Panc1 (cell line): ENCODE measurements around the gene GCN1. TPM values are rescaled to one million over a fixed set of nuclear protein-coding genes. Genes with fewer than 3 reads are reported as not detected.

Experiments used
- ATAC-seq: fragments of 200-7000 bp; cut with Tn5 transposase; 2 replicates; pipeline ENCODE4 v1.9.1; 2020; ENCODE audit warnings: mild to moderate bottlenecking, moderate library complexity
- BruUV-seq: library from RNA; stranded (reverse); fragments of 400-500 nt; replicated peaks from 2 replicates; lab custom pipeline; 2021; lab: Mats Ljungman, UMichigan
- CTCF ChIA-PET: fragments of 300-600 bp; sonication (Branson Sonifier 250); formaldehyde crosslinking; loops from one replicate; lab custom pipeline; 2022; ENCODE audit warnings: antibody characterized with exemption; lab: Charles Lee
- POLR2A ChIA-PET: fragments of 300-600 bp; sonication (Branson Sonifier 250); formaldehyde crosslinking; loops from one replicate; lab custom pipeline; 2022; ENCODE audit warnings: antibody characterized with exemption; lab: Charles Lee
- DNase-seq: peaks from one replicate; pipeline ENCODE4 v3.0.0-alpha.2; 2010; ENCODE audit warnings: low read depth, low spot score
- H3K27ac ChIP-seq: 2 replicates; pipeline ENCODE4 v1.5.1; 2011; ENCODE audit warnings: mild to moderate bottlenecking, low read length, inconsistent platforms
- H3K27me3 ChIP-seq: fragments of 200-500 bp; sonication (Bioruptor generic); 2 replicates; pipeline ENCODE4 v1.6.0; 2014; ENCODE audit warnings: low read length, inconsistent platforms; ENCODE audit not compliant: control insufficient read depth, insufficient read depth
- H3K36me3 ChIP-seq: fragments of 200-500 bp; sonication (Bioruptor generic); 2 replicates; pipeline ENCODE4 v1.5.1; 2014; ENCODE audit warnings: inconsistent platforms, mild to moderate bottlenecking, low read length, moderate library complexity; ENCODE audit not compliant: control insufficient read depth, insufficient read depth
- H3K4me1 ChIP-seq: 2 replicates; pipeline ENCODE4 v1.5.1; 2011; ENCODE audit warnings: inconsistent platforms, mild to moderate bottlenecking, low read length, moderate library complexity; ENCODE audit not compliant: control insufficient read depth, insufficient read depth
- H3K4me3 ChIP-seq, 2 experiments: 2 replicates each; pipeline ENCODE4 v1.5.1; 2011 to 2012; ENCODE audit warnings: low read depth in 2 of 2, low read length in 2 of 2, mild to moderate bottlenecking in 2 of 2, inconsistent platforms in 1 of 2, moderate library complexity in 1 of 2
- H3K9me3 ChIP-seq: fragments of 200-500 bp; sonication (Bioruptor generic); 2 replicates; pipeline ENCODE4 v1.5.1; 2014; ENCODE audit warnings: low read depth, mild to moderate bottlenecking, inconsistent platforms, low read length, moderate library complexity; ENCODE audit not compliant: control insufficient read depth, insufficient read depth
- POLR2AphosphoS5 ChIP-seq: IDR thresholded peaks from 2 replicates; pipeline ENCODE4 v1.6.1; 2012; ENCODE audit warnings: mild to moderate bottlenecking, low read depth, low read length, moderate library complexity
- SIN3A ChIP-seq: IDR thresholded peaks from 2 replicates; pipeline ENCODE4 v1.6.1; 2012; ENCODE audit warnings: low read depth, mild to moderate bottlenecking, low read length, moderate library complexity, borderline replicate concordance; ENCODE audit not compliant: insufficient read depth
- TCF7L2 ChIP-seq: IDR thresholded peaks from 2 replicates; pipeline ENCODE4 v1.6.1; 2011; ENCODE audit warnings: mild to moderate bottlenecking, low read depth, low read length, inconsistent platforms
- in situ Hi-C: cut with HindIII; loops from 2 replicates; pipeline ENCODE4 v1.10.0; 2016; ENCODE audit warnings: low sequenced_read_pairs, low pct_unique_long_range_greater_than_20kb
- intact Hi-C: fragments of 100-400 bp; cut with micrococcal nuclease; formaldehyde crosslinking; loops from one replicate; pipeline ENCODE4 v1.10.0; 2022; ENCODE audit not compliant: unreplicated experiment
- total RNA-seq: library from RNA; stranded (reverse); gene quantifications from one replicate; pipeline ENCODE4 v1.2.1, GENCODE V29; 2021; ENCODE audit not compliant: unreplicated experiment
- TF ChIP-seq, protein P1 (sequence below): fragments of 450-650 bp; IDR thresholded peaks from 2 replicates; pipeline ENCODE4 v1.5.1; 2017; ENCODE audit warnings: mild to moderate bottlenecking
- TF ChIP-seq, protein P2 (sequence below), 2 experiments: IDR thresholded peaks; 2 replicates each; pipeline ENCODE4 v1.6.1; 2011 to 2012; ENCODE audit warnings: low read depth in 2 of 2, control low read depth in 1 of 2, low read length in 1 of 2, mild to moderate bottlenecking in 1 of 2, moderate library complexity in 1 of 2; ENCODE audit not compliant: insufficient read depth in 1 of 2

The GCN1 gene
- total RNA-seq, 1 experiment from 2014 or later: 175 TPM

- no peak for TF ChIP-seq TCF7L2
- no peak; the same call in 1 of the 2 replicates for TF ChIP-seq POLR2AphosphoS5
- TF ChIP-seq SIN3A: no peak
- TF ChIP-seq, protein P1, sequence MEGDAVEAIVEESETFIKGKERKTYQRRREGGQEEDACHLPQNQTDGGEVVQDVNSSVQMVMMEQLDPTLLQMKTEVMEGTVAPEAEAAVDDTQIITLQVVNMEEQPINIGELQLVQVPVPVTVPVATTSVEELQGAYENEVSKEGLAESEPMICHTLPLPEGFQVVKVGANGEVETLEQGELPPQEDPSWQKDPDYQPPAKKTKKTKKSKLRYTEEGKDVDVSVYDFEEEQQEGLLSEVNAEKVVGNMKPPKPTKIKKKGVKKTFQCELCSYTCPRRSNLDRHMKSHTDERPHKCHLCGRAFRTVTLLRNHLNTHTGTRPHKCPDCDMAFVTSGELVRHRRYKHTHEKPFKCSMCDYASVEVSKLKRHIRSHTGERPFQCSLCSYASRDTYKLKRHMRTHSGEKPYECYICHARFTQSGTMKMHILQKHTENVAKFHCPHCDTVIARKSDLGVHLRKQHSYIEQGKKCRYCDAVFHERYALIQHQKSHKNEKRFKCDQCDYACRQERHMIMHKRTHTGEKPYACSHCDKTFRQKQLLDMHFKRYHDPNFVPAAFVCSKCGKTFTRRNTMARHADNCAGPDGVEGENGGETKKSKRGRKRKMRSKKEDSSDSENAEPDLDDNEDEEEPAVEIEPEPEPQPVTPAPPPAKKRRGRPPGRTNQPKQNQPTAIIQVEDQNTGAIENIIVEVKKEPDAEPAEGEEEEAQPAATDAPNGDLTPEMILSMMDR: no peak
- TF ChIP-seq, protein P2, sequence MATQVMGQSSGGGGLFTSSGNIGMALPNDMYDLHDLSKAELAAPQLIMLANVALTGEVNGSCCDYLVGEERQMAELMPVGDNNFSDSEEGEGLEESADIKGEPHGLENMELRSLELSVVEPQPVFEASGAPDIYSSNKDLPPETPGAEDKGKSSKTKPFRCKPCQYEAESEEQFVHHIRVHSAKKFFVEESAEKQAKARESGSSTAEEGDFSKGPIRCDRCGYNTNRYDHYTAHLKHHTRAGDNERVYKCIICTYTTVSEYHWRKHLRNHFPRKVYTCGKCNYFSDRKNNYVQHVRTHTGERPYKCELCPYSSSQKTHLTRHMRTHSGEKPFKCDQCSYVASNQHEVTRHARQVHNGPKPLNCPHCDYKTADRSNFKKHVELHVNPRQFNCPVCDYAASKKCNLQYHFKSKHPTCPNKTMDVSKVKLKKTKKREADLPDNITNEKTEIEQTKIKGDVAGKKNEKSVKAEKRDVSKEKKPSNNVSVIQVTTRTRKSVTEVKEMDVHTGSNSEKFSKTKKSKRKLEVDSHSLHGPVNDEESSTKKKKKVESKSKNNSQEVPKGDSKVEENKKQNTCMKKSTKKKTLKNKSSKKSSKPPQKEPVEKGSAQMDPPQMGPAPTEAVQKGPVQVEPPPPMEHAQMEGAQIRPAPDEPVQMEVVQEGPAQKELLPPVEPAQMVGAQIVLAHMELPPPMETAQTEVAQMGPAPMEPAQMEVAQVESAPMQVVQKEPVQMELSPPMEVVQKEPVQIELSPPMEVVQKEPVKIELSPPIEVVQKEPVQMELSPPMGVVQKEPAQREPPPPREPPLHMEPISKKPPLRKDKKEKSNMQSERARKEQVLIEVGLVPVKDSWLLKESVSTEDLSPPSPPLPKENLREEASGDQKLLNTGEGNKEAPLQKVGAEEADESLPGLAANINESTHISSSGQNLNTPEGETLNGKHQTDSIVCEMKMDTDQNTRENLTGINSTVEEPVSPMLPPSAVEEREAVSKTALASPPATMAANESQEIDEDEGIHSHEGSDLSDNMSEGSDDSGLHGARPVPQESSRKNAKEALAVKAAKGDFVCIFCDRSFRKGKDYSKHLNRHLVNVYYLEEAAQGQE (IDR thresholded peaks at IDR 0.05; ENCODE audit: insufficient read depth in 1 of 2, low read depth in 2 of 2, low read length in 1 of 2): no peak
- CTCF ChIA-PET: interaction anchor here (0.8 to 1.1 kb wide), 2 partner anchors 10 to 49 kb away, joined by 3 read pairs; no protein-coding TSS in a partner anchor
- Histone ChIP-seq H3K27ac (peak overlapping the region; percentile 89), H3K36me3 (peaks cover 26% of the 10 kb centered on the region), H3K9me3 (no peaks in the 10 kb centered on the region), H3K27me3 (no peaks in the 10 kb centered on the region), H3K4me3 (no peak overlapping the region), H3K4me1 (peaks cover 72% of the 10 kb centered on the region)
- intact Hi-C loops (no loop called here), in situ Hi-C loops (no loop called here)
- no TSS peak for BruUV-seq
- DNase-seq: no peak
- no peak for ATAC-seq
- POLR2A ChIA-PET: interaction anchor here (1.2 kb wide), 1 partner anchor 18 kb away, joined by 4 read pairs; the partner anchor contains the start of gene RPLP0
Observed at GRCh38 chr12:120218680-120219606, 24.4 kb upstream of the GCN1 start.

DNA sequence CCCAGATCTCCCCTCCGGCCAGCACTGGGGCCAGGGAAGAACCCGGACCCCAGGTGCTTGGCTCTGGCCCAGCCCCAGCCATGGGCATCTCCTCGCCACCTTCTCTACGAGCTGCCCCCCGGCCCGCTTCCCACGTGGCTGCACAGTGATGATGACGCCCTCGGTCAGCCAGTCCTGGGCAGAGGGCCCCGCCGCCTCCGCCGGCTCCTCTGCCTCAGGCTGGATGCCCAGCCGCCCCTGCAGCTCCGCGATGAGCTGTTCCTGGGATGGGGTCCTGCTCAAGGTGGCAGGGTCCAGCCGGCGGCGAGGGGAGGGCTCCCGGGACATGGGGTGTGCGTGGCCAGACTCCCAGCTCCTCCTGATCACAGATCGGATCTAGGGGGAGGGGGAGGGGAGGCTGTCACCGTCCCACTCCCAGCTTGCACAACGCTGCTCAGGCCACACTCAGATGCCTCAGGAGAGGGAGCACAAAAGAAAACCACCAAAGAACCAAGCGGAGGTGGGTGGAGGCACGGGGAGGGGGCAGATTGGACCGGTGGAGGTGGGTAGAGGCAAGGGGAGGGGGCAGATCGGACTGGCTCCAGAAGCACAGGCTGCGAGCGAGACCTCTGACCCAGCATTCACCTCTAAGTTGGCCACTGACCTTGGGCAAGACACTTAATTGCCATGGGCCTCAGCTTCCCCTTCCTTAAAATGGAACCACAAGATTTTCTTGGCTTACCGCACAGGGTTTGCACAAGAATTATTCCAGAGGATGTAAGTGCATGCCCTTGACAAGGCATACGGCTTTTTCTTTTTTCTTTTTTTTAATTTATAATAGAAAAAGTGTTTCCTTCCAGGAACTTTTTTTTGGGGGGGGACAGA, 22.5 kb upstream of the GCN1 start:
- TF ChIP-seq POLR2AphosphoS5: peak; percentile 61
- TF ChIP-seq, protein P1: no peak
- H3K4me3 ChIP-seq: no peak overlapping the region
- H3K9me3 ChIP-seq: no peaks in the 10 kb centered on the region
- ChIA-PET CTCF (interaction anchor here (0.5 to 1.2 kb wide), 2 partner anchors 11 to 15 kb away, joined by 3 to 6 read pairs; no protein-coding TSS in a partner anchor), POLR2A (interaction anchor here (1.2 kb wide), 1 partner anchor 74 kb away, joined by 5 read pairs; no protein-coding TSS in a partner anchor)
- ATAC-seq: peak; percentile 6
- H3K4me1 ChIP-seq: peaks cover 64% of the 10 kb centered on the region
- no peak for DNase-seq
- peak overlapping the region; percentile 44 for H3K27ac ChIP-seq
- in situ Hi-C loops (no loop called here), intact Hi-C loops (no loop called here)
- no peaks in the 10 kb centered on the region for H3K27me3 ChIP-seq
- peaks cover 23% of the 10 kb centered on the region for H3K36me3 ChIP-seq
- no TSS peak for BruUV-seq
